HEK293T (cell line): Measurements from ENCODE around the gene HIGD1A.

ENCODE experiments used
- ELF4 ChIP-seq: fragments of 450-650 bp; IDR thresholded peaks from 2 replicates; pipeline ENCODE4 v1.6.1; 2017; ENCODE audit warnings: antibody characterized with exemption
- FOXA1 ChIP-seq: fragments of 450-650 bp; IDR thresholded peaks from 2 replicates; pipeline ENCODE4 v1.6.1; 2016; ENCODE audit warnings: mild to moderate bottlenecking
- FOXK2 ChIP-seq: fragments of 450-650 bp; IDR thresholded peaks from 2 replicates; pipeline ENCODE4 v1.6.1; 2016; ENCODE audit warnings: mild to moderate bottlenecking
- FOXM1 ChIP-seq: fragments of 450-650 bp; IDR thresholded peaks from 2 replicates; pipeline ENCODE4 v1.6.1; 2017; ENCODE audit warnings: mild to moderate bottlenecking, borderline replicate concordance
- HDGF ChIP-seq: fragments of 450-650 bp; IDR thresholded peaks from 2 replicates; pipeline ENCODE4 v1.6.1; 2017; ENCODE audit warnings: antibody characterized with exemption, borderline replicate concordance
- NFRKB ChIP-seq: fragments of 450-650 bp; IDR thresholded peaks from 2 replicates; pipeline ENCODE4 v1.6.1; 2016; ENCODE audit warnings: mild to moderate bottlenecking, moderate library complexity
- SP1 ChIP-seq: fragments of 450-650 bp; IDR thresholded peaks from 2 replicates; pipeline ENCODE4 v1.6.1; 2017
- TARDBP ChIP-seq: fragments of 450-650 bp; IDR thresholded peaks from 2 replicates; pipeline ENCODE4 v1.6.1; 2016
- TF ChIP-seq, protein P1 (sequence below): fragments of 450-650 bp; IDR thresholded peaks from 2 replicates; pipeline ENCODE4 v1.6.1; 2016

DNA sequence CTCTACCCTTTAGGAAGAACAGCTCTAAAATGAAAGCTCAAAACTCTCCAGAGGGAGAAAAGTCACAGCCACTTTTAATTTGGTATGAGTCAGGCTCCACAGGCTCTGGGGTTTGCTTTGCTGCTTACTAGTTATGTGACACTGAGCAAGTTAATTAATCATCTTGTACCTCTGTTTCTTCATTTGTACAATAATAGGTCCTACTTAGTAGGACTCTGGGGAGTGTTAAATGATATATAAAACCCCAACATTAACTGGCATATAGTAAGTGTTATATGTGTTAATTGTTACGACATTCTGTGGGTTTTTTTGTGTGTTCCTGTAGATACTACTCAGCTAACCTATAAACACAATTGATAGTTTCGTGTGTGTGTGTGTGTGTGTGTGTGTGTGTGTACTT lies 11.5 kb upstream of the HIGD1A start:
- no peak for TF ChIP-seq NFRKB
- TF ChIP-seq, protein P1, sequence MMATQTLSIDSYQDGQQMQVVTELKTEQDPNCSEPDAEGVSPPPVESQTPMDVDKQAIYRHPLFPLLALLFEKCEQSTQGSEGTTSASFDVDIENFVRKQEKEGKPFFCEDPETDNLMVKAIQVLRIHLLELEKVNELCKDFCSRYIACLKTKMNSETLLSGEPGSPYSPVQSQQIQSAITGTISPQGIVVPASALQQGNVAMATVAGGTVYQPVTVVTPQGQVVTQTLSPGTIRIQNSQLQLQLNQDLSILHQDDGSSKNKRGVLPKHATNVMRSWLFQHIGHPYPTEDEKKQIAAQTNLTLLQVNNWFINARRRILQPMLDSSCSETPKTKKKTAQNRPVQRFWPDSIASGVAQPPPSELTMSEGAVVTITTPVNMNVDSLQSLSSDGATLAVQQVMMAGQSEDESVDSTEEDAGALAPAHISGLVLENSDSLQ = peak; percentile 26; the same call in 1 of the 2 replicates
- TF ChIP-seq FOXK2 = no peak
- TF ChIP-seq FOXM1 = no peak
- no peak for TF ChIP-seq ELF4
- no peak for TF ChIP-seq TARDBP
- TF ChIP-seq FOXA1 = no peak
- TF ChIP-seq SP1 = no peak
- no peak for TF ChIP-seq HDGF
